Stimulated activated CD8-positive, alpha-beta memory T cell treated with anti-CD3 and anti-CD28 coated beads, Interleukin-2, amount 100 ng/mL, for 48 hours (primary cell): ENCODE data around the gene EHD3.

ENCODE experiments used
- DNase-seq, 2 donors: peaks; one replicate each; pipeline ENCODE4 v3.0.0-alpha.2; 2020; ENCODE audit warnings: low read depth in 2 of 2

EHD3 gene

DNA sequence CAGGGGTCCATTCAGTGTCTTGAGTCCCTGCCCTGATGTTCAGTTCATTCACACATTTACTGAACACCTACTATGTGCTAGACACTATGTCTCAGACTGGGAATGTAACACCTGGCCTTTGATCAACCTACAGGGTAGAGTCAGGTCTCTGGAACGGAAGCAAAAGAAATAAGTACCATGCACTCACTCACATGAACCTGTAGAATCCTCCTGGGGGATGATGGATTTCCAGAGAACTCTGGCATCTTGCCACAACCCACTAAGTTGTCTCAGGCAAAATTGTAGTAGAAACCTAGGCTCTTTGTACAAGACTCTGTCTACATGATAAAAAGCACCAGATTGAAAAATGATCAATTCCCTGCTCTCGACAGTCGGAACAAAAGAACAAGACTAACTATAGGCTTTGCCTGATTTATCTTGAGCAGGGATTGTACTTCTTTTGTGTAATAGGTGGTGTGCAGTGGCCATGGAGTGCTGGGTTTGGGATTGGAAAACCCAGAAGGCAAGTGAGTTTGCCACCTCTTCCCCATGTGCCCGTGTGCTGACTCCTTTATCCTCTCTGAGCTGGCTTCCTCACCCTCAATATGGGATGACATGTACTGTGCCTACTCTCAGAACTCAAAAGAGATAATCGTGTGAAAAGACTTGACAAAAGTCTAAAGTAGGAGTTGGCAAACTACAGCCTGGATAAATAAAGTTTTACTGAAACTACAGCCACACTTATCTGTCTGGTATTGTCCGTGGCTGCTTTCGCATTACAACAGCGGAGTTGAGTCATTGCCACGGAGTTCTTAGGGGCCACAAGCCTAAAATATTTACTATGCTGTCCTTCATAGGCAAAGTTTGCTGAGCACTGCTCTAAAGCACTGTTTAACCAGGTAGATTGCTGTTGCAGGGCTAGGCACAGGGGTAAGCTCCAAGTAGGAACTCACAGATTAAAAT lies 21.0 kb upstream of the EHD3 start:
- no peak for DNase-seq

DNA sequence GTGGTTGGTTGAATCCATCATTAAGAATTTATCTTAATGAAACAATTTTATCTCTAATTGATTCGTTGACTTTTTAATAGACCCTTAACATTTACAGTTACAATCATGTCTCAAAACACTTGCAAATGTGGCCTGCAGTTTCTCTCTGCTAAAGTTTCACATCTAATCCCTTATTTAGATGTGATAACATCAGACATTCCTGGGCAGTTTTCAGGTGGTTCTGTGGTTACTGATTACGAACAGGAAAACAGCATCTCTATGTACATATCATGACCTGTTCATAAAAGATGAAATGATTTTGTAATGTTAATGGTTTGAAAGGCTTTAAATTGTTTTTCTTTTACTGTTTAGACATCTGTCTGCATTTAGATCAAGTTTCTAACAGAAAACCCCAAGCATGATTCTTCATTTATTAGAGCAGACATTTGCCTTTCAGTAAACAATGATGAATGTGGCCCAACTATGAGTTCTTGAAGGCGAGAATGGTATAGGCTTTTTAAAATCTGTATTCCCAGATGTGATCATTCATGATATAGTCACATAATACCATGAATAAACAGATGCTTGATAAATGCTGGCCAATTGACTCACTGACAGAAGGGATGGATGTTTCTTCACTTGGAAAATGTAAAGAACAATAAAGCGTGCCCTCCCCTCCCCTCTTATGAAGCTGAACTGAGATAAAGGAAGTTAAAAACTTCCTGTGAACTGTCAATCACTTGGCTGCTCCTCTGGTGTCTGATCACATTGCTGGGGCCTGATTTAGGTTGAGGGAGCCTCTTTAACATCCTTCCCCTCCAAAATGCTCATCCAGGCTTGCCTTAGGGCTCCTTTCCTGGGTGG lies 20.1 kb upstream of the EHD3 start:
- no peak for DNase-seq

DNA sequence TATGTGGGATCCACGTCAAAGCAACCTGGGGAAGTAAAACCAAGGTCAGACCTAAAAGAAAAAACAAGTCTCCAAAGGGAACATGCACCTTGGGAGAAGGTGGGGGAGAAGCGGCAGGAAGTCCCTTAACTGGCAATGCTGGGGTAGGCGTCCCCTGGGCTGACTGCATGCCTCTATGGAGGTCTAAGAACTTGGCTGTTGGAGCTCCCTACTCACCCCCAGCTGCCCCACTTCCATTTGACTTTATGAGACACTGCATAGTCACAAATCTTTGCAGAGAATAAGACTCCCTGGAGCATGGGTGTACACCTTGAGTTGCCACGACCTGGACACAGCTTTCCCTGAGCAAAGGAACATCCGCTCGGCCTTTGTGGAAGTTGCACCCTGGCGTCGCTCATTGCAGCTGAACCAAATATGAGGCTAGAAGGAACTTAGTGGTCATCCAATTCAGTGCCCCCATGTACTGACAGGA lies 19.5 kb upstream of the EHD3 start:
- no peak for DNase-seq

DNA sequence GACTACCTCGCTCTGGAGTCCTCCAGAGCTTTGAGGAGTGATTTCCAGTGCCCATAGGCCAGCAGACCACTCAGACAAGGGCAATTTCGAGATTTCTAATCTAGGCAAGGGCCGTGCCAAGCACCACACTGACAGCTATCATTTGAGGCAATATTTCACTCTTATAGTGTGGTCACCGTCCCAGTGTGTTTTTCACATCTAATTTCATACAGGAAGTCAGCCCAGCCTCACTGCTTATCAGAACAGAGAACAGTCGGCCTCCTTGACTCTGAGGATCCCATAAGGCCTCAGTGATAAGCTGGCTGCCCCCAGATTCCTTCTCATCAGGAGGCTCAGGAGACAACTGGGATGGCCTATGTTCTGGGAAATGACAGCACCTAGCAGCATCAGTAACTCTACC lies 17.2 kb upstream of the EHD3 start:
- DNase-seq: no peak

DNA sequence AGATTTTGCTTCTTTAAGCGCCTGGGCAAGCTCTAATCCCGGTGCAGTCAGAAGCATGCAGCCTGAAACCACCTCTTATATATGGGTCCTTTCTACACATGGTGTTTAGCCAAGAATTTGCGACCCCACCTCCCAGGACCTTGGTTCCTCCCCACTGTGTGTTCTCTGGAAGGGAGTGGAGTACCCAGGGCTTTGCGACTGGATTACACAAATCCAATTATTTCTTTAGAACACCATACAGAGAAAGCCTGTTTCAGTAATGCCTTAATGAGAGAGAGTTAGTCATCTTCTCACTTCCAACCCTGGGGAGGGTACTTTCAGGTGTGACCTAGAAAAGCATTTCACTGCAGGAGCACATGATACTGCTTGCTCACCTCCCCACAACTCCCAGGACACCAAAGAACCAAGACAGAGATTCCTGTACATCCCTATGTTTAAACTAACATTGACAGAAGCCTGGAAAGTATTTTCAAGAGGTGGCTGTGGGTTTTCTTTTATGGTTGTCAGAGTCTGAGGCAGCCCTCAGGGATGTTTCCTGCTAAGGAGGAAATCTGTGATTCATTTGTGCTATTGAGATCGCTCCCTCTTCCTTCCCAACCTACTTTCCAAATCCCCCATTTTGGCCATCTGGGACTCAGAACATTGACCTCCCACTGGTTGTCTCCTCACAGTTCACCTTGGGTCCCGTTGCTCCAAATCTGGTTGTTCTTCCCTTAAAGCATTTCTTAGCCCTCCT lies 16.3 kb upstream of the EHD3 start, which contains the start of gene CAPN14:
Gene CAPN14 (minus strand): TSS at position 51 of the 736 bp plus-strand sequence. CDS start 12,068 bp downstream, outside the sequence.
- no peak for DNase-seq

DNA sequence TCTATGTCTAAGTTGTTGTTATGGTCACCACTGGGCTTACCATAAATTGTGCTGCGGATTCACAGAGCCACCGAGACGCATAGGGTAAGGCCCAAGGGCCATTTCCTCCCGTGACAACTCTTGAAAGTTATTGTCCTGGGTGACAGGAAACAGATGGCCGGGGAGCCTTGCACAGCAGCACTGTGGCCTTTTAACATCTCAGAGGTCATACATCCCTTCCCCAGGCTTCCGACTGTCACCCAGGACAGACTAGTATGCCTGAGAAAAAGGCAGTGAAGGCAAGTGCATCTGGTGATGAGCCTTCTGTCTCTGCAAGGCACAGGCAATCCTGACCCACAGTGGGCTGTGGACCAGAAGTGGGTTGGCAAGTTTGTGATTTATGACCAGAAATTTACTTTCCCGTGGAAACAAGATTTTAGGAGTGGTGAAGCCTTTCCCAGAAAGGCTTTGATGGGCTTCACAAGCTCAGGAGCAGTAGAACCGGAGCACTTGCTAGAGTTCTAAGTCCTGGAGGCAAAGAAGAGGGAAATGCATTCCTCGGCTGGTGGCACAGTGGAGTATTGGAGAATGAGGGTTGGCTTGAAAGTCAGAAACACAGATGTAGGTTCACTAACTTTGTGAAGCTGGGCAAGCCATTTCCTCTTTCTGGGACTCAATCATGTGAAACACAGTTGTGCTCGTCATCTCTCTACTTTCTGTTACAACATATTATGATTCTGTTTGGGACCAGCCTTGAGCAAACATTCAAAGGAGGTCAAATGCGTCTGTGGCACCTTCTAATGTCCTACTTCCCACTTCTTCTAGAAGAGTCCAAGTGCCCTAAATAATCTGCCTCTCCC lies 14.6 kb upstream of the EHD3 start:
- no peak for DNase-seq

DNA sequence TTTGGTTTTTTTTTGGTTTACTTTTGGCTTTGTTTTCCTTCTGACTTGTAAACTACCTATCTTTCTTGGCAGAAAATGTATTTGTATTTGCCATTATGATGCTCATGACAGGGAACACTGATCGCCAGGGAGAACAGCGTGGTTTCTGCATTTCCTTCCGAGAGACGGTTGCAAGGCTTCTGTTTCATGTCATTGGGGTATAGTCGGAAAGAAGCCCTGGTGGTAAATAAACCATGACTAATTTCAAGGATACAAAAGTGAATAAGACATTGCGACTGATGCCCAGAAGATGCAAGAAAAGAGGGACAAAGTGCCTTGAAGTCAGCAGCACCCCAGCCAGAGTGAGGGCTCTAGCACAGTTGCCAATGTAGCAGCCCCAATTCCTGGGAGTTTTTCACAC lies 12.4 kb upstream of the EHD3 start:
- no peak for DNase-seq

DNA sequence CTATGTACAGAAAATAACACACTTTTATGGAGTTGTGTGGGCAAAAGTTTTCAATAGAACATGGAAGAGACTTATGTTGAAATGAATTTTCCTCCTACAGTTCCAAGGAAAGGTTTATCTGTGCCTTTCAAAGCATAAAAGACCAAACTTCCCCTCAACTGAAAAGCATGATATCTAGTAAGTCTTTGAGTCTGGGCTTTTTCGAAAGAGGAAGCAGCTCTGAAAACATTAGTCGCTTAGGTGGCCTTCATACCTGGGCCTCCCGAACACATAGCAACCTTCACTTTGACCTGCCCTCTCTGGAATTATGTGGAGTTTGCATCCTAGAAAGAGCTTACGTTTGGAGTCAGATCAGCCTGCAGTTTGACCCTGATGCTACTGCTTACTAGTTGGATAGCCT lies 11.9 kb upstream of the EHD3 start:
- no peak for DNase-seq

DNA sequence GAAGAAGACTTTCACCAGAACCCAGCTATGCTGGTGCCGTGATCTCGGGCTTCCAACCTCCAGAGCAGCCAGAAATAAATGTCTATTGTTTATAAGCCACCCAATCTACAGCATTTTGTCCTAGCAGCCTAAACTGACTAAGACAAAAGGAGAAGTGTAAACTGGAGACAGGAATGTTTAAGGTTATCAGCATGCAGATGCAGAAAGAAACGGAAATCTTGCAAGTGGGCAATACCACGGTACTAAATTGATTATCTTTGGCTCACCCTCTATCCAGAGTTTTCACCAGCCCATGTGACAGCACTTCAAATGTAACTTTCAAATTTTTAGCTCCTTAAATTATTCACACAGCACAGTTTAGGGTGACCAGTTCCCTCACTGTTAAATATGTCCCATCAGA lies 10.9 kb upstream of the EHD3 start:
- no peak for DNase-seq

DNA sequence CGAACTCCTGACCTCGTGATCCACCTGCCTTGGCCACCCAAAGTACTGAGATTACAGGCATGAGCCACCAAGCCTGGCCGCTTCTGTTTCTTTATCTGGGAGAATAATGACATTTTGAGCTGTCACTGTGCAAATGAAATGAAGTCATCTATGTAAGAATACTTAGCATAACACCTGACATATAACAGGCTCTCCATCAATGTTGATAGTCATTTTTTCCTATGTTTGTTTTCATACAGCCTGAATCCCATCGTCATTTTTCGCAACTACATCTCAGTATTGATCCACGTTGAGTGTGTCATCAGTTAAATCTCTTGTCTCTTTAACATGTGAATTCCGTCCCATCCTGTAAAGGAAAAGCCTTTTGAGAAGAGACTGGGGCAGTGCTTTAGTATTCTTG lies 10.2 kb upstream of the EHD3 start:
- no peak for DNase-seq

DNA sequence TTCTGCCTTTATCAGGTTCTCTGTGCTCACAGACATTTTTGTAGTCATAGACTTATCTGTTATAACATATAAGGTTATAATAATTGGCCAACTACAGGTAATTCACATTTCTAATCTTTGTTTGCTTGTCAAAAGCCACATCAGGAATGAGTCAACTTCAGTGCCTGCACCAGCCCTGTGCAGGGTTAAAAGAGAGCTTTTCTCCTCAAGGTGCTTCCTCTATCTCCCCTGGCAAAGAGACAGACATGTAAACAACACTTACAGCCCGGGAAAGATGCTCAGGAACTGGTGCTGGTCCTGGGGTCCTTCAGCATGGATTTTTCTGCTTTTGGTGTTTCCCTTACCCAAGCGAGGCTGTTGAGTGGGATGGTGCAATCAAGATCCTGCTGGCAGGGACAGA lies 7.7 kb upstream of the EHD3 start:
- no peak for DNase-seq

DNA sequence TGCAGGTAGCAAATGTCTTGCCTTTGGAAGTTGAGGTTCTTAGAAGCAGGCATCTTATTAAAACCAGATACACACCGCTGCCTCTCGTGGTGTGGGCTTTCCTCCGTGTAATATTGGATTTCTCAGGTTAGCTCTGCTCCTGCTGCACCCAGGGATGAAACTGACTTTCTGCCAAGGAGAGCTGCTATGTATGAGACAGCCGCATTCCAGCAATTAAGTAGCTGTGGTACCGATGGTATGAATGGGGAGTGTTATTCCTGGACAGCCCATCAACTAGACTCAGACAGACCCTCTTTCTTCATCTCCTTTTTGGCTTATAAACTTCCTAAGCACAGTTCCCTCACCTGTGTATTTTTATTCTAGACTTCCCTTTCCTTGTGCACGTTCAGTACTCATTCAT lies 6.8 kb upstream of the EHD3 start:
- no peak for DNase-seq

DNA sequence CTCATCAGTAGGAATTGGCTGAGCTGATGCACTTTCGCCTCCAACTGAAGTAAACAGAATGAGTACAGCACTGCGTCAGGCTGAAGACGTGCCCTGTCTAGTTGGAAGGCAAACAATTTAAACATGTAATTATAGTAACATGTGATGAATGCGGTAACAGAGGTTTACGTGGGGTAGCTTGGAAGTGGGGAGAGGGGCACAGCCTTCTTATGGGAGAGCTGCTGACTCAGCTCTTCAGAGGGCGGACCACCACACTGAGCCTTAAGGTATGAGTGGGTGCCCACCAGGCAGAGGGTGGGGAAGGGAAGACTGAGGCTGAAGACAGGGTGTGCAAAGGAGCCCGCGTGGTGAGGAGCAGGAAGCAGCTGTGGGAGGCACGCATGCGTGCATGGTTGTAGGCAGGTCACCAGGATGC lies 6.2 kb upstream of the EHD3 start:
- no peak for DNase-seq

DNA sequence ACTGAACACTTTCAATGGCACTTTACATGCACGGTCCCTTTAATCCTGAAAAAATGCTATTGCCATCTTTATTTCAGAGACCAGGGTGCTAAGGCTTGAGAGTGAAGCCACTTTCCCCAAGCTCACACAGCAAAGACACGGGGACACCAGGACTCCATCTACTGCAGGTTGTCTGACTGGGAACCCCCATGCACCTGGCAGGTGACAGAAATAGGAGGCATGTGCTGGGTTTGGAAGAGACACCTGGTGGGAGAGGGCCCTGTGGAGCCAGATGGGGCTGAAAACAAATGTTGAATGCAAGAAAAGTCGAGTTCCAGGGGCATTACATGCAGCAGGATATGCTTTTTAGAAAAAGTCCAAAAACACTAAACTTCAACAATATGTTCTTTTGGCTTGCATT lies 5.2 kb upstream of the EHD3 start:
- DNase-seq: no peak

DNA sequence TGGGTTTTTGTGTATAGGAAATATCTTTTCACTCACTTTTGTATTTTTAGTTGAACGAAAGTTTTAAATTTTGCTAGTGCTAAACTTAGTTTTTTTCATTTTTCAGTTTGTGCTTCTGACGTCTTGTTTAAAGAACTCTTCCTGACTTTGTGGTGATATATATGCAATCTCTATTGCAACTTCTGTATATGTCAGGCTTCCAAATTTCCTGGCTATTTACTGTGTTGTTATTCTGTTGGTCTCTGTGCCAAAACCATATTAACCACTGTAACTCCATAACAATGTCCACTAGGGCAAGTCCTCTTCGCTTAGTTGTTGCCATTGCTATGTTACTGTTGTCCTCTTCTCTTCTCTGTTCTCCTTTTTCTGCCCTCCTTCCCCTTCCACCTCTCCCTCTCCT lies 3.2 kb upstream of the EHD3 start:
- DNase-seq: no peak

DNA sequence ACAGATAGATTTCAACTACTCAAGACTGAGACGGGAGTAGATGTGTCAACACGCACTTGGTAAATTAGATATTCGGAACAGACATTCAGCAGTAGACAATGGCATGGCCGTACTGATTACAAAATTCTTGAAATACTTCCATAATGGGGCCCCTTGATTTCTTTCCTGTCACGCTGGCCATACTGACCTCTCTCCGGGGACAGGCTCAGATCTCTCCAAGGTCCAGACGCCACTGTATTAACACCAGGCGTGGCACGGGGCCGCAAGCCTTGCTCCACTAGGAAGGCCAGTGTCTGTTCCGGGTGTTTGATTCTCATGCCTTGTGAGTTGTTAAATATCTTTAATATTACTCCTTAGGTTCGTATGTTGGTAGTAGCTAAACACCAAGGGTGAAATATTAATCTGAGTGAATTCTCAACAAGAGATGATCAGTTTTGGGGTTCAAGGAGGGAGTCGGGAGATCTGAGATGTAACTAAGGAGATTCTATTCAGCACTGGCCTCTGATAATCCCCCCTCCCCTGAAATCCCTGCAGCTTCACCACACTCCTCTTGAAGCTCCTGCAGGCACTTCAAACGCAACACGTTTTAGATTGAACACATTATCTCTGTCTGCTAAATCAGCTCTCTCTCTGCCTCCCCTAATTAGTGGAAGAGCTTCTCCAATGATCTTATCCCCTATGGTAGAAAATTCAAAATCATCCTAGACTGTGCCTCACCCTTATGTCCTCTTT lies 2.2 kb upstream of the EHD3 start:
- no peak for DNase-seq

DNA sequence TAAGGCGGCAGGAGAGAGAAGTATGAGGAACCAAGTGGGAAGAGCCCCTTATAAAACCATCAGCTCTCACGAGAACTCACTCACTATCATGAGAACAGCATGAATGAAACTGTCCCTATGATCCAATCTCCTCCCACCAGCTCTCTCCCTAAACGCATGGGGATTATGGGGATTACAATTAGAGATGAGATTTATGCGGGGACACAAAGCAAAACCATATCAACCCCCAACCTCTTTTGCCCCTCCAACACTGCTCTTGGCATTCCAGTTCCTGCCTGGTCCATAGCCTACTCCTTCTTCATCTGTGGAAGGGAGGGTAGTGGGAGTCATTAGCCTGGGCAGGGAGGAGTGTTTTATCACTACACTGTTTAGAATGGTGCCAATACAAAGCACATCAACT lies 1.4 kb upstream of the EHD3 start:
- DNase-seq: no peak

DNA sequence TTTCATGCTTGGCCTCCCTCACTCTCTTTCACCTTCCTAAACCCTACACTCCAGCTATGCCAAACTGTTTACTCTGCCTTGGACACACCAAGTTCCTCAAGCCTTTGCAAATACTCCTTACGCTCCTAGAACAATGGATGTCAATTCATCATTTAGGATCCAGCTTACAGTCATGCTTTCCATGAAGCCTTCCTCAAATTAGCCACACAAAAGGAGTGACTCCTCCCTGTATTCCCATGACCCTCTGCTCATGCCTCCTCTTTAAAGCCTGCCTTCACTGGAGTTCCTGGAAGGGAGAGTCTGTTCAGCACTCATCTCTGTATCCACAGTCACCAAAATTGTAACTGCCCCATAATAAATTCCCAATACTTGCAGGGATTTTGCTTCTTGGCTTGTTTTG lies 721 bp upstream of the EHD3 start:
- DNase-seq: no peak

DNA sequence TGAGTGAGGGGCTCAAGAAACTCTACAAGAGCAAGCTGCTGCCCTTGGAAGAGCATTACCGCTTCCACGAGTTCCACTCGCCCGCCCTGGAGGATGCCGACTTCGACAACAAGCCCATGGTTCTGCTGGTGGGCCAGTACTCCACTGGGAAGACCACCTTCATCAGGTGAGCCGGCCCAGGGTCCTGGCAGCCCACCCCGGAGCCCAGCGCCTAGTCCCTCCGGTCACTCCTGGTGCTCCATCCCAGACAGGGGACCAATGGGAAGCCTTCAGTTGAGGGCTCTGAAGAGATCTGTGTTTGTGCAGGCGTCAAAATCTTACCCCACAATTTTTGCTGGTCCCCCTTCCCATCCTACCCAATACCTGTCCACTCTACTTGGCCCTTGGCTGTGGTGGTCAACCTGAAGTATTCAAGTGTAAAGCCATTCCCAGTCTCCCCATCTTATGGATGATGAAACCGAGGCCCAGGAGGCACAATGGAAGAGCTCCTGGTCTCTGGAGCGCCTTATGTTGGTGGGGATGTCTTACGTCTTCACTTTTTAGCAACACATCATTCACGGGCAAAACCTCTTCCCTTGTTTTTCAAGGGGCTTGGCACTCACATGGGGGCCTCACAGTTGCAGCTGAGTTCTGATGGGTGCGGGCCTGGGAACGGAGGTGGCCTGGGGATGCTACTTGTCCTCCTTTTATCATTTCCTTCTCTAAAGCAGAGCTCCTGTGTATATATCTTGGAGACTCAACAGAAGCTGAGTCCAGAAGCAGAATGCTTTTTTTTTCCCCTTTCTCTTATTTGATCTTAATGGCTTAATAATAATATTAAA lies 941 bp downstream of the EHD3 start:
- no peak for DNase-seq

DNA sequence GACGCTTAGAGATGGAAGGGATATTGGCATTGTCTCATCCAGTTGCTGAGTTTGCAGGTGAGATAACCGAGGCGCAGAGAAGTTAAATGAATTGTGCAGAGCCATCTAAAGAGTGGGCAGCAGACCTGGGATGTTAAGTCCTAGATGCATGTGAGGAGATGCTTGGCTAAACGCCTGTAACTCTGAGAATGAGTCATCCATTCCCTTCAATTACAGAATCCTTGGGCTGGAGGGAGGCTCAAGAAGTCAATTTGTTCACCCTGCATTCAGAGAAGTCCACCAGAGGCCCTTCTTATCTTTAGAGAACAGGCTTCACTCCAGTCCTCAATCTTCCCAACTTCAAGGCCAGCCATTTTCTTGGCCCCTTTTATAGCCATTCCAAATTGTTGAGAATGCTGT lies 1.6 kb downstream of the EHD3 start:
- no peak for DNase-seq
